ENCODE data around the gene GMEB2. TPM values are rescaled to one million over a fixed set of nuclear protein-coding genes. Genes with fewer than 3 reads are reported as not detected.

Gene GMEB2
- total and polyA plus RNA-seq, 10 of the 15 experiments (the other 5 are each of a cell fraction or from before 2014, with no cell fraction given) = 0.08 to 15.1 (median 6.9) TPM

GRCh38 chr20:63641792-63642523 is 15.1 kb upstream of the GMEB2 start (continued):
- TF ChIP-seq MYC (IDR thresholded peaks at IDR 0.05; ENCODE audit: insufficient read depth, insufficient read length, insufficient replicate concordance, low read length, severe bottlenecking) (no peak), CHD4 (IDR thresholded peaks at IDR 0.05) (no peak), TBL1XR1 (IDR thresholded peaks at IDR 0.05; ENCODE audit: low read depth, low read length) (no peak), RUNX3 (IDR thresholded peaks at IDR 0.05; ENCODE audit: low read length) (no peak), ATF2 (IDR thresholded peaks at IDR 0.05; ENCODE audit: low read length) (no peak), HCFC1 (IDR thresholded peaks at IDR 0.05; ENCODE audit: low read length) (no peak), NFIC (IDR thresholded peaks at IDR 0.05; ENCODE audit: low read depth, low read length) (no peak), MLLT1 (IDR thresholded peaks at IDR 0.05) (no peak), FOXM1 (IDR thresholded peaks at IDR 0.05; ENCODE audit: low read depth, low read length) (no peak), CHD2 (IDR thresholded peaks at IDR 0.05; ENCODE audit: borderline replicate concordance, low read depth, low read length) (no peak), ZNF274 (IDR thresholded peaks at IDR 0.05; ENCODE audit: insufficient read depth, insufficient read length) (no peak), CTCF (IDR thresholded peaks at IDR 0.05 in 2 of 3, conservative IDR thresholded peaks at IDR 0.05 in 1 of 3; ENCODE audit: control insufficient read depth in 2 of 3, extremely low read depth in 1 of 3, insufficient read depth in 1 of 3, low read depth in 3 of 3, low read length in 3 of 3) (peak; percentile 38 to 51 (median 41); a peak in 5 of 6 replicates), HDAC6 (IDR thresholded peaks at IDR 0.05; ENCODE audit: unreplicated experiment) (no peak), SPI1 (IDR thresholded peaks at IDR 0.05; ENCODE audit: borderline replicate concordance, insufficient read depth, low read depth, low read length) (no peak), EGR1 (IDR thresholded peaks at IDR 0.05; ENCODE audit: borderline replicate concordance in 1 of 2, low read depth in 2 of 2, low read length in 2 of 2) (peak in 1 of 2 experiments; percentile 90; a peak in 2 of 3 replicates), LARP7 (IDR thresholded peaks at IDR 0.05) (peak; percentile 86), SMARCA5 (IDR thresholded peaks at IDR 0.05) (peak; percentile 58; the same call in 1 of the 2 replicates), RBBP5 (conservative IDR thresholded peaks at IDR 0.05) (no peak), CHD1 (IDR thresholded peaks at IDR 0.05; ENCODE audit: low read depth, low read length) (no peak), NKRF (conservative IDR thresholded peaks at IDR 0.05) (peak; percentile 30; the same call in 1 of the 2 replicates), BACH1 (IDR thresholded peaks at IDR 0.05; ENCODE audit: borderline replicate concordance) (peak; percentile 54; the same call in 1 of the 2 replicates)
